GM12873 (cell line): ENCODE results near the gene HM13.

Experiments used
- TF ChIP-seq, protein P1 (sequence below): IDR thresholded peaks from 2 replicates; pipeline ENCODE4 v1.5.1; 2012; ENCODE audit warnings: low read depth, mild to moderate bottlenecking, moderate library complexity, low read length, control low read depth; ENCODE audit not compliant: insufficient read depth; ENCODE audit errors: missing control alignments

Gene HM13

DNA sequence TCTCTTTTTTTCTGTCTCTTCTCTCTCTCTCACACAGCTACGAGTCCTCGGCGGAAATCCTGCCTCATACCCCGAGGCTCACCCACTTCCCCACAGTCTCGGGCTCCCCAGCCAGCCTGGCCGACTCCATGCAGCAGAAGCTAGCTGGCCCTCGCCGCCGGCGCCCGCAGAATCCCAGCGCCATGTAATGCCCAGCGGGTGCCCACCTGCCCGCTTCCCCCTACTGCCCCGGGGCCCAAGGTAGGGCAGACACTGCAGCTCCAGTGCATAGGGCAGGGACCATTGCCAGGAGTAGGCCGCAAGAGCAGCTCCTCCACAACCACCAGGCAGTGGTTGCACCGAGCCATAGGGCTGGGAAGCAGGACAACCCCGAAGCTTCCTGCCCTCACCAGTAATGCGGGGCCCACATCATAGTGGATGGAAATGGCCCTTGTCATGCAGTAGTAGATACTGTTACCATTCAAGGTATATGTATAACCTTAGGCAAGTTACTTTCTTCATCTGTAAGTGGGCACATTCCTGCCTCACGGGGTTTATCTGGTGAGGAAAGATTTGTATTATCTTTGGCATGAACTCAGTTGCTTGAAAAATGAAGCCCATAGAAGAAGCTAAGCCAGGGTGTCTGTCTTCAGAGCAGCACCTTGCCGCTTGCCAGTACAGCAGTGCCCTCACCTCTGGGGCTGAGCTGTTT is 53.9 kb downstream of the HM13 start:
- TF ChIP-seq, protein P1, sequence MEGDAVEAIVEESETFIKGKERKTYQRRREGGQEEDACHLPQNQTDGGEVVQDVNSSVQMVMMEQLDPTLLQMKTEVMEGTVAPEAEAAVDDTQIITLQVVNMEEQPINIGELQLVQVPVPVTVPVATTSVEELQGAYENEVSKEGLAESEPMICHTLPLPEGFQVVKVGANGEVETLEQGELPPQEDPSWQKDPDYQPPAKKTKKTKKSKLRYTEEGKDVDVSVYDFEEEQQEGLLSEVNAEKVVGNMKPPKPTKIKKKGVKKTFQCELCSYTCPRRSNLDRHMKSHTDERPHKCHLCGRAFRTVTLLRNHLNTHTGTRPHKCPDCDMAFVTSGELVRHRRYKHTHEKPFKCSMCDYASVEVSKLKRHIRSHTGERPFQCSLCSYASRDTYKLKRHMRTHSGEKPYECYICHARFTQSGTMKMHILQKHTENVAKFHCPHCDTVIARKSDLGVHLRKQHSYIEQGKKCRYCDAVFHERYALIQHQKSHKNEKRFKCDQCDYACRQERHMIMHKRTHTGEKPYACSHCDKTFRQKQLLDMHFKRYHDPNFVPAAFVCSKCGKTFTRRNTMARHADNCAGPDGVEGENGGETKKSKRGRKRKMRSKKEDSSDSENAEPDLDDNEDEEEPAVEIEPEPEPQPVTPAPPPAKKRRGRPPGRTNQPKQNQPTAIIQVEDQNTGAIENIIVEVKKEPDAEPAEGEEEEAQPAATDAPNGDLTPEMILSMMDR, result no peak

DNA sequence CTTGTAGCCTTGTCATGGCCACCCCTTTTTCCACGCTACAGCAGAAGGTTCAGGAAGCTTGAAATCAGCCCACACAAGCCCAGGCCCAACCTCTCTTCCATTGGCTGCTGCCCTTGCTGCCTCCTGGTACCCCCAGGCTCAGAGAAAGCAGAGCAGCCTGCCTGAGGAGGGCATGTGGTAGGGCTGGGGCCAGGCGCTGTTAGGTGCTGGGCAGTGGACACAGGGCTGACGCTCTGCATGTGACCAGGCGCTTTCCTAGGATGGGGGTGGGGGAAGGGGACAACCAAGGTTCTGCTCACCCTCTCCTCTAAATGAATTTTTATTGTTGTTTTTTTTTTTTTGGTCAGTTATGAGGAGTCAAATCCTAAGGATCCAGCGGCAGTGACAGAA is 54.5 kb downstream of the HM13 start:
- TF ChIP-seq, protein P1, result no peak

DNA sequence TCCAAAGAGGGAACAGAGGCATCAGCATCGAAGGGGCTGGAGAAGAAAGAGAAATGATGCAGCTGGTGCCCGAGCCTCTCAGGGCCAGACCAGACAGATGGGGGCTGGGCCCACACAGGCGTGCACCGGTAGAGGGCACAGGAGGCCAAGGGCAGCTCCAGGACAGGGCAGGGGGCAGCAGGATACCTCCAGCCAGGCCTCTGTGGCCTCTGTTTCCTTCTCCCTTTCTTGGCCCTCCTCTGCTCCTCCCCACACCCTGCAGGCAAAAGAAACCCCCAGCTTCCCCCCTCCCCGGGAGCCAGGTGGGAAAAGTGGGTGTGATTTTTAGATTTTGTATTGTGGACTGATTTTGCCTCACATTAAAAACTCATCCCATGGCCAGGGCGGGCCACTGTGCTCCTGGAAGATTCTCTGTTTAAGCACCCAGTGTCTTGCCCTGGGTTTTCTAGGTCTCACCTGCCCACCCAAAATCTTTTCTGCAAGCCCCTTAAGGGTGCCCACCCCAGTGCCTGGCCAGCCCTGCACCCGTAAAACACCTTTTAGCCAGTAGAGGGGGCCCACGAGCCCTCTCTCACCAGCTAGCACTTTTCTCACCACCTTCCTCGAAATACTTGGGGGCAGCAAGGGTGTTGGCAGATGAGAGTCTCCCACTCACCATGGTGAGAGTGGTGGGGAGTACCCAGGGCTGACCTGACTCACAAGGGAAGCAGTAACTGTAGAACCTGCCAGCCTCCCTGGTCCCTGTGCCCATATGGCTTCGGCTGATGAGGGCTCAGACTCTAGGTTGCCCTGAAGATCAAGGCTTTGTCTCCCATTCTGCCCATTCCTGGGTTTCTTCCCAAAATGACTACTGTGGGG is 55.1 kb downstream of the HM13 start:
- TF ChIP-seq, protein P1, result peak; percentile 87

DNA sequence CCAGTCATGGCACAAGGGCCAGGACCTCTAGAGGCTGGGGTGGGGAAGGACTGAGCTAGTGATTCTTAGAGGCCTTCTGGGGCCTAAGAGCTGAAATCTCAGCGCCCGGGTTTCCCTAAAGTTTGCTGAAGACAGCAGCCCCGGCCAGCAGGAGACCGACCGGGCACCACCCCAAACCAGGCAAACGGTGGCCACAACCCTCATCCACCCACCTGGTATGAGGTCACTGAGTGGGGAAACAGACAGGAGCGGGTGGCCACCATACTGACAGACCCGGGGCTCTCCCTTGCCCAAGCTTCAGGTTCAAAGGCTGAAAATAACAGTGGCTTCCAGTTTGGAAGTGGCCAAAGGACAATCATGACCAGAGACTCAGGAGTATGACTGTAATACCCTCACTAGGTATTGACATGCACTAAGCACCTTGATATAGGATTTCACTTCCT is 55.8 kb downstream of the HM13 start:
- TF ChIP-seq, protein P1, result no peak

DNA sequence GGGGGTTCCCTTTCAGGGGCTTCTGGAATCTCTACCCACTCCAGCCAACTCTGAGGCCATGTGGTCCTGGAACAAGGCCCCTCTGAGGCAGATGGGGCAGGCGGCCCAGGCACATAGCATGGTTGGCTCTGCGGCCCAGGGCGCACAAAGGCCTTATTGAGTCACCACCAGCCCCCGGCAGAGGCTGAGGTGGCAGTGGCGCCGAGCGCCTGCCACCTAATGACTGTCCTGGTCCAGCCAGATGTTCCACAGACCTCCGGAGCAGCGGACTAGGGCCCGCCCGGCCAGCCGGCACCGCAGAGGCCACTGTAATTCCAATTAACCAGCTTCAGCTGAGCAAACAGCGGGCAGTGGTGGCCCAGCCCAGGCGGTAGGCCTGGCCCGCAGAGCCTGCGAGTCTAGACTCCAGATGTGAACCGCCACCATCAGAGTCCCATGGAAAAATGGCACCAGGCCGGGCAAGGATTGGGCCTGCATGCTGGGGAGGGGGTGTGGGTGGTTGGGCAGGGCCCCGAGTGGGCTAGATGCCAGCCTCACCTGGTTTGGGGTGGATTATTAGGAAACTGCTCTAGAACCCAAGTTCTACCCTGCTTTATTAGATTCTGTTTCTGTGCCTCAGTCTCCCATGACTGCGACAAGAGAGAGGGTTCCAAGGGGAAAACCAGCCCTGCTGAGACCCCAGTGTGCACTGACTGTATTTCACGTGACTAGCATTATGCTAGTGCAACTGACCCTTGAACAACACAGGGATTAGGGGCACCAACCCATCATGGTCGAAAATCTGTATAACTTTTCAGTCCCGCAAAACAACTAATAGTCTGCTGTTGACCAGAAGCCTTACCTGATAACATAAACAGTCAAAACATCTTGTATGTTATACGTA is 56.7 kb downstream of the HM13 start:
- TF ChIP-seq, protein P1, result no peak

DNA sequence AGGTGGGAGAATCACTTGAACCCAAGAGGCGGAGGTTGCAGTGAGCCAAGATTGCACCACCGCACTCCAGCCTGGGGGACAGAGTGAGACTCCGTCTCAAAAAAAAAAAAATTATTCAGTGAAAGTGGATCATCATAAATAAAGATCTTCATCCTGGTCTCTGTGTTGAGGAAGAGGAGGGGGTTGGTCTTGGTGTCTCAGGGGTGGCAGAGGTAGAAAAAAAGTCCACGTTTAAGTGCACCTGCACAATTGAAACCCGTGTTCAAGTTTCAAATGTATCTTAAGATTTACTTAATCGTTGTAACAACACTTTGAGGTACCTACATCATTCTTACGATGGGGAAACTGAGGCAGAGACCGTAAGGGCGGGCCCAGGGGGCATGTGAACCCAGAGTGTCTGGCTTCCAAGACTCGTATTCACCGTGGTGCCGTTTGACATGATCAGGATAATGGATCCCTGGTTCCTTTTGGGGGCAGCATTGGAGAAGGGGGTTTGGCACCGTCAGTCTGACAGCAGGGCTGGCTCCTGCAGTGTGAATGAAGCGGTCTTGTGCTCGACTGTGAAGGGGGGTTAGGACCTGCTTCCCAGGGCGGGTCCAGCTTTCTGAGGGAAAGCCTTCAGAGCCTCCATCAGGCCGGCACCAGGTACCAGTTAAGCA is 57.9 kb downstream of the HM13 start:
- TF ChIP-seq, protein P1, result no peak
